B cell (primary cell): ENCODE measurements around the gene PRRC1. TPM values are rescaled to one million over a fixed set of nuclear protein-coding genes. Genes with fewer than 3 reads are reported as not detected.

Experiments
- ATAC-seq: fragments of 200-7000 bp; cut with Tn5 transposase; one replicate; pipeline ENCODE4 v1.10.0; 2021; ENCODE audit warnings: low read depth, mild to moderate bottlenecking, moderate number of reproducible peaks, moderate library complexity
- CTCF ChIA-PET: fragments of 350-600 bp; sonication (Branson Sonifier 250); formaldehyde crosslinking; loops from one replicate; lab custom pipeline; 2021; ENCODE audit warnings: antibody characterized with exemption, inconsistent platforms; lab: Charles Lee
- POLR2A ChIA-PET: fragments of 350-600 bp; sonication (Branson Sonifier 250); formaldehyde crosslinking; loops from one replicate; lab custom pipeline; 2021; ENCODE audit warnings: antibody characterized with exemption; lab: Charles Lee
- DNase-seq: peaks from one replicate; pipeline ENCODE4 v3.0.0; 2013
- H2AFZ ChIP-seq: 2 replicates; pipeline ENCODE4 v1.6.1; 2012; ENCODE audit warnings: mild to moderate bottlenecking, low read depth, low read length; ENCODE audit not compliant: insufficient read depth, poor library complexity, severe bottlenecking
- H3K27ac ChIP-seq, 2 donors: 1 replicate in 1 of 2; 2 replicates in 1 of 2; pipeline ENCODE4 v1.5.1; 2012 to 2013; ENCODE audit warnings: low read length in 2 of 2, mild to moderate bottlenecking in 2 of 2, moderate library complexity in 1 of 2
- H3K27me3 ChIP-seq, 4 experiments: fragments of 200-600 bp in 1 of 4; sonication (generic) in 1 of 4; replicated peaks in 1 of 4; 1 replicate in 2 of 4; 2 replicates in 2 of 4; pipeline versions ENCODE4 v1.6.1 to v1.7.0; 2013 to 2016; ENCODE audit warnings: low read length in 3 of 4, mild to moderate bottlenecking in 2 of 4, mixed read lengths in 1 of 4, moderate library complexity in 1 of 4; ENCODE audit not compliant: insufficient read depth in 4 of 4, control insufficient read depth in 3 of 4; ENCODE audit errors: control extremely low read depth in 1 of 4
- H3K36me3 ChIP-seq, 2 experiments: replicated peaks in 1 of 2; 1 replicate in 1 of 2; 2 replicates in 1 of 2; pipeline versions ENCODE4 v1.6.1 to v1.7.1; 2013; ENCODE audit warnings: low read length in 1 of 2; ENCODE audit not compliant: insufficient read depth in 2 of 2, control insufficient read depth in 1 of 2; ENCODE audit errors: control extremely low read depth in 1 of 2, extremely low read depth in 1 of 2
- H3K4me1 ChIP-seq, 2 donors: fragments of 200-600 bp in 1 of 2; sonication (generic) in 1 of 2; 1 replicate in 1 of 2; 2 replicates in 1 of 2; pipeline versions ENCODE4 v1.5.1 to v1.6.1; 2013 to 2017; ENCODE audit warnings: low read length in 2 of 2; ENCODE audit not compliant: control insufficient read depth in 2 of 2, insufficient read depth in 2 of 2
- H3K4me2 ChIP-seq: replicated peaks from 2 replicates; pipeline ENCODE3; 2012; ENCODE audit warnings: mild to moderate bottlenecking, low read depth, low read length; ENCODE audit not compliant: poor library complexity, severe bottlenecking
- H3K4me3 ChIP-seq, 5 experiments: fragments of 200-600 bp in 1 of 5; sonication (generic) in 1 of 5; 1 replicate in 3 of 5; 2 replicates in 2 of 5; pipeline versions ENCODE4 v1.5.1 to v1.7.0; 2011 to 2016; ENCODE audit warnings: low read length in 4 of 5, mild to moderate bottlenecking in 4 of 5, low read depth in 2 of 5, control low read depth in 1 of 5, moderate library complexity in 1 of 5; ENCODE audit not compliant: insufficient read depth in 1 of 5; ENCODE audit errors: control extremely low read depth in 1 of 5, extremely low read depth in 1 of 5
- H3K79me2 ChIP-seq: fragments of 200-600 bp; sonication (generic); one replicate; pipeline ENCODE4 v1.6.0; 2016; ENCODE audit warnings: low read length; ENCODE audit not compliant: control insufficient read depth, insufficient read depth
- H3K9ac ChIP-seq: fragments of 200-600 bp; sonication (generic); 2 replicates; pipeline ENCODE4 v1.6.1; 2017; ENCODE audit warnings: mild to moderate bottlenecking, low read length, moderate library complexity
- H3K9me3 ChIP-seq, 3 donors: one replicate each; pipeline versions ENCODE4 v1.6.1 to v1.7.1; 2013; ENCODE audit warnings: low read length in 2 of 3; ENCODE audit not compliant: control insufficient read depth in 2 of 3, insufficient read depth in 1 of 3; ENCODE audit errors: control extremely low read depth in 1 of 3
- H4K20me1 ChIP-seq: 2 replicates; pipeline ENCODE4 v1.6.0; 2012; ENCODE audit warnings: mild to moderate bottlenecking, low read length; ENCODE audit not compliant: insufficient read depth, control insufficient read depth, poor library complexity, severe bottlenecking
- H3K27ac Mint-ChIP-seq: one replicate; pipeline ENCODE4 v1.8.0; 2021; ENCODE audit warnings: mixed read lengths
- H3K27me3 Mint-ChIP-seq: one replicate; pipeline ENCODE4 v1.8.0; 2021; ENCODE audit warnings: mixed read lengths
- H3K4me1 Mint-ChIP-seq: one replicate; pipeline ENCODE4 v1.8.0; 2021; ENCODE audit warnings: mixed read lengths
- H3K4me3 Mint-ChIP-seq: one replicate; pipeline ENCODE4 v1.8.0; 2021; ENCODE audit warnings: mixed read lengths
- H3K9me3 Mint-ChIP-seq: one replicate; pipeline ENCODE4 v1.8.0; 2022; ENCODE audit warnings: mixed read lengths; ENCODE audit not compliant: insufficient read depth
- CTCF ChIP-seq: fragments of 200-600 bp; IDR thresholded peaks from one replicate; pipeline ENCODE4 v1.8.0; 2022; ENCODE audit warnings: antibody characterized with exemption, mild to moderate bottlenecking
- EZH2 ChIP-seq: IDR thresholded peaks from 2 replicates; pipeline ENCODE4 v1.6.1; 2012; ENCODE audit warnings: borderline replicate concordance, low read depth, mild to moderate bottlenecking, moderate library complexity, low read length; ENCODE audit not compliant: insufficient read depth, poor library complexity, severe bottlenecking
- WGBS: methylation state at CpG from one replicate; pipeline ENCODE4 v1.1.5; 2013; ENCODE audit warnings: missing lambda C conversion rate; ENCODE audit not compliant: insufficient coverage; 5-methylcytosine and 5-hydroxymethylcytosine counted together
- intact Hi-C: fragments of 100-400 bp; cut with micrococcal nuclease; formaldehyde crosslinking; loops from one replicate; pipeline ENCODE4 v1.10.0; 2022
- polyA plus RNA-seq: library from polyadenylated mRNA; depleted of rRNA; stranded (reverse); fragments of >200 nt; gene quantifications from 2 replicates; pipeline ENCODE4 v1.2.3, GENCODE V29; 2012
- total RNA-seq, 2 donors: library from RNA; stranded (reverse); fragments of 120-200 nt in 1 of 2; gene quantifications; 1 replicate in 1 of 2; 2 replicates in 1 of 2; pipeline versions ENCODE4 v1.2.3 to v1.2.4, GENCODE V29; 2013 to 2022

The PRRC1 gene
- total and polyA plus RNA-seq, 2 donors (not counting 1 experiment from before 2014, with no cell fraction given) = 9.7 to 35.5 TPM

- Histone ChIP-seq H3K27ac (no peak overlapping the region), H3K9me3 (no peaks in the 10 kb centered on the region), H3K4me1 (no peaks in the 10 kb centered on the region), H3K4me2 (no peak overlapping the region), H3K79me2 (no peaks in the 10 kb centered on the region), H3K36me3 (no peaks in the 10 kb centered on the region), H4K20me1 (no peaks in the 10 kb centered on the region), H3K27me3 (peaks cover 0 to 3% (median under 1%) of the 10 kb centered on the region in 4 experiments), H2AFZ (no peak overlapping the region), H3K4me3 (no peak overlapping the region), H3K9ac (no peak overlapping the region)
- TF ChIP-seq CTCF = no peak
- TF ChIP-seq EZH2 = no peak
- Mint-ChIP-seq H3K27ac (no peak overlapping the region), H3K4me1 (no peaks in the 10 kb centered on the region), H3K27me3 (peaks cover 23% of the 10 kb centered on the region), H3K4me3 (no peak overlapping the region), H3K9me3 (no peaks in the 10 kb centered on the region)
- DNase-seq (no peak), ATAC-seq (no peak)
- ChIA-PET POLR2A (no interaction called here), CTCF (no interaction called here)
- no CpG with 5 or more reads among the region's 3 CpGs for WGBS
- intact Hi-C loops = no loop called here
Measured at GRCh38 chr5:127472700-127473099, 44.7 kb upstream of the PRRC1 start.

- WGBS = 90% methylated on average over 3 of the region's 4 CpGs
- Histone ChIP-seq H3K9ac (no peak overlapping the region), H3K4me1 (no peaks in the 10 kb centered on the region), H3K36me3 (no peaks in the 10 kb centered on the region), H3K27me3 (peaks cover 0 to 4% (median 2%) of the 10 kb centered on the region in 4 experiments), H3K4me2 (no peak overlapping the region), H3K4me3 (no peak overlapping the region), H3K27ac (no peak overlapping the region), H3K9me3 (no peaks in the 10 kb centered on the region), H2AFZ (no peak overlapping the region), H3K79me2 (no peaks in the 10 kb centered on the region), H4K20me1 (no peaks in the 10 kb centered on the region)
- Mint-ChIP-seq H3K27ac (no peak overlapping the region), H3K4me1 (no peaks in the 10 kb centered on the region), H3K4me3 (no peak overlapping the region), H3K27me3 (peaks cover 11% of the 10 kb centered on the region), H3K9me3 (no peaks in the 10 kb centered on the region)
- intact Hi-C loops = no loop called here
- ChIA-PET POLR2A (no interaction called here), CTCF (no interaction called here)
- no peak for DNase-seq
- ATAC-seq = no peak
- TF ChIP-seq EZH2 = no peak
Measured at GRCh38 chr5:127486471-127486870, 31.0 kb upstream of the PRRC1 start.
